ES-I3 (cell line): ENCODE data around the gene ZNF608.
A peak's percentile ranks its signal among the peaks of the same experiment; 100 is the strongest.

Experiments used
- H3K36me3 ChIP-seq: 2 replicates; pipeline ENCODE4 v1.6.1; 2013; ENCODE audit warnings: mild to moderate bottlenecking, low read length, control low read depth, moderate library complexity; ENCODE audit not compliant: insufficient read depth
- H3K4me1 ChIP-seq: 2 replicates; pipeline ENCODE4 v1.6.1; 2013; ENCODE audit warnings: mild to moderate bottlenecking, control low read depth, low read length; ENCODE audit not compliant: insufficient read depth
- H3K9ac ChIP-seq: 2 replicates; pipeline ENCODE4 v1.6.1; 2013; ENCODE audit warnings: low read depth, mild to moderate bottlenecking, low read length, moderate library complexity
- H3K9me3 ChIP-seq: 2 replicates; pipeline ENCODE4 v1.6.1; 2013; ENCODE audit warnings: mild to moderate bottlenecking, low read length, moderate library complexity; ENCODE audit not compliant: control insufficient read depth, insufficient read depth

ZNF608 gene

GRCh38 chr5:124725040-124725434 is 21.4 kb downstream of the ZNF608 start:
- H3K9ac ChIP-seq: no peak overlapping the region
- no peaks in the 10 kb centered on the region for H3K36me3 ChIP-seq
- H3K4me1 ChIP-seq: peaks cover 32% of the 10 kb centered on the region

GRCh38 chr5:124724357-124725039 is 21.9 kb downstream of the ZNF608 start:
- Histone ChIP-seq H3K4me1 (peaks cover 32% of the 10 kb centered on the region), H3K9ac (no peak overlapping the region), H3K9me3 (no peaks in the 10 kb centered on the region), H3K36me3 (no peaks in the 10 kb centered on the region)

More at GRCh38 chr5:124725040-124725434, 21.4 kb downstream of the ZNF608 start:
- no peaks in the 10 kb centered on the region for H3K9me3 ChIP-seq

GRCh38 chr5:124721229-124721735 is 25.2 kb downstream of the ZNF608 start:
- Histone ChIP-seq H3K4me1 (peaks cover 29% of the 10 kb centered on the region), H3K9ac (no peak overlapping the region), H3K36me3 (no peaks in the 10 kb centered on the region)

GRCh38 chr5:124720593-124720992 is 25.8 kb downstream of the ZNF608 start:
- H3K9ac ChIP-seq: no peak overlapping the region
- peaks cover 29% of the 10 kb centered on the region for H3K4me1 ChIP-seq
- no peaks in the 10 kb centered on the region for H3K9me3 ChIP-seq
- no peaks in the 10 kb centered on the region for H3K36me3 ChIP-seq

More at GRCh38 chr5:124721229-124721735, 25.2 kb downstream of the ZNF608 start:
- no peaks in the 10 kb centered on the region for H3K9me3 ChIP-seq

GRCh38 chr5:124719113-124719967 is 27.1 kb downstream of the ZNF608 start:
- no peaks in the 10 kb centered on the region for H3K36me3 ChIP-seq
- peaks cover 29% of the 10 kb centered on the region for H3K4me1 ChIP-seq
- H3K9ac ChIP-seq: no peak overlapping the region
- no peaks in the 10 kb centered on the region for H3K9me3 ChIP-seq

- Histone ChIP-seq H3K9me3 (no peaks in the 10 kb centered on the region), H3K4me1 (peaks cover 29% of the 10 kb centered on the region), H3K36me3 (no peaks in the 10 kb centered on the region), H3K9ac (no peak overlapping the region)
Measured at GRCh38 chr5:124718380-124718789, 28.1 kb downstream of the ZNF608 start.

GRCh38 chr5:124716169-124716568 is 30.3 kb downstream of the ZNF608 start:
- H3K4me1 ChIP-seq: peaks cover 23% of the 10 kb centered on the region

GRCh38 chr5:124714910-124715309 is 31.5 kb downstream of the ZNF608 start:
- H3K4me1 ChIP-seq: peaks cover 19% of the 10 kb centered on the region
- no peaks in the 10 kb centered on the region for H3K9me3 ChIP-seq
- H3K9ac ChIP-seq: no peak overlapping the region
- H3K36me3 ChIP-seq: no peaks in the 10 kb centered on the region

More at GRCh38 chr5:124716169-124716568, 30.3 kb downstream of the ZNF608 start:
- Histone ChIP-seq H3K36me3 (no peaks in the 10 kb centered on the region), H3K9ac (no peak overlapping the region), H3K9me3 (no peaks in the 10 kb centered on the region)

GRCh38 chr5:124713595-124713994 is 32.8 kb downstream of the ZNF608 start:
- peaks cover 23% of the 10 kb centered on the region for H3K4me1 ChIP-seq
- no peak overlapping the region for H3K9ac ChIP-seq
- no peaks in the 10 kb centered on the region for H3K36me3 ChIP-seq
- H3K9me3 ChIP-seq: no peaks in the 10 kb centered on the region

GRCh38 chr5:124712731-124713305 is 33.6 kb downstream of the ZNF608 start:
- no peaks in the 10 kb centered on the region for H3K9me3 ChIP-seq
- H3K4me1 ChIP-seq: peaks cover 31% of the 10 kb centered on the region
- no peaks in the 10 kb centered on the region for H3K36me3 ChIP-seq
- H3K9ac ChIP-seq: no peak overlapping the region

- Histone ChIP-seq H3K9ac (no peak overlapping the region), H3K4me1 (peaks cover 70% of the 10 kb centered on the region)
Measured at GRCh38 chr5:124708086-124708485, 38.4 kb downstream of the ZNF608 start.

GRCh38 chr5:124707520-124707919 is 38.9 kb downstream of the ZNF608 start:
- Histone ChIP-seq H3K4me1 (peaks cover 70% of the 10 kb centered on the region), H3K36me3 (no peaks in the 10 kb centered on the region), H3K9me3 (no peaks in the 10 kb centered on the region), H3K9ac (peak overlapping the region; percentile 33; the same call in 1 of the 2 replicates)

More at GRCh38 chr5:124708086-124708485, 38.4 kb downstream of the ZNF608 start:
- Histone ChIP-seq H3K36me3 (no peaks in the 10 kb centered on the region), H3K9me3 (no peaks in the 10 kb centered on the region)

GRCh38 chr5:124706729-124707361 is 39.6 kb downstream of the ZNF608 start:
- H3K9ac ChIP-seq: peak overlapping the region; percentile 33
- H3K9me3 ChIP-seq: no peaks in the 10 kb centered on the region
- H3K36me3 ChIP-seq: no peaks in the 10 kb centered on the region
- H3K4me1 ChIP-seq: peaks cover 76% of the 10 kb centered on the region

GRCh38 chr5:124706051-124706450 is 40.4 kb downstream of the ZNF608 start:
- H3K9me3 ChIP-seq: no peaks in the 10 kb centered on the region
- no peak overlapping the region for H3K9ac ChIP-seq

More at GRCh38 chr5:124706051-124706450, 40.4 kb downstream of the ZNF608 start:
- Histone ChIP-seq H3K36me3 (no peaks in the 10 kb centered on the region), H3K4me1 (peaks cover 84% of the 10 kb centered on the region)
